Colonic mucosa (tissue), 4 donors: ENCODE data around the gene TPI1. TPM values are rescaled to one million over a fixed set of nuclear protein-coding genes. Genes with fewer than 3 reads are reported as not detected.
"Not testable (repeated sequence)": the region's sequence is repeated elsewhere in the genome, so short reads cannot be mapped to it uniquely, and the experiment has no call there.

Source experiments
- DNase-seq: peaks from one replicate; pipeline ENCODE4 v3.0.0-alpha.2; 2020
- H3K27ac ChIP-seq: fragments of 200-600 bp; one replicate; pipeline ENCODE4 v1.8.0; 2021
- H3K27me3 ChIP-seq: fragments of 200-600 bp; one replicate; pipeline ENCODE4 v1.8.0; 2021
- H3K36me3 ChIP-seq: fragments of 200-600 bp; one replicate; pipeline ENCODE4 v1.8.0; 2021
- H3K4me1 ChIP-seq: fragments of 200-600 bp; one replicate; pipeline ENCODE4 v1.8.0; 2021; ENCODE audit warnings: mild to moderate bottlenecking
- H3K4me3 ChIP-seq: fragments of 200-600 bp; one replicate; pipeline ENCODE4 v1.8.0; 2021
- H3K9ac ChIP-seq, 2 donors: one replicate each; pipeline ENCODE4 v1.7.0; 2013; ENCODE audit warnings: control low read depth in 2 of 2, low read depth in 2 of 2, low read length in 2 of 2
- H3K9me3 ChIP-seq: fragments of 200-600 bp; one replicate; pipeline ENCODE4 v1.8.0; 2021
- CTCF ChIP-seq: fragments of 200-600 bp; IDR thresholded peaks from one replicate; pipeline ENCODE4 v1.8.0; 2022; ENCODE audit warnings: antibody characterized with exemption, mild to moderate bottlenecking
- intact Hi-C: fragments of 100-400 bp; cut with DNase I; formaldehyde crosslinking; loops from one replicate; pipeline ENCODE4 v1.14.1; 2022
- total RNA-seq, 2 donors: library from RNA; stranded (reverse); fragmentation: NEBNext Ultra II Directional in 1 of 2; extraction: Animal tissue kit (Norgen Biotek cat#: 25700) in 1 of 2; gene quantifications; one replicate each; pipeline ENCODE4 v1.2.1, GENCODE V29; 2021
- donor health status: healthy.
- donor health status: DM: no; HTN: no; CAD: no.
- donor health status: DM: no; HTN: no; CAD: no.

The TPI1 gene
- total RNA-seq, 2 donors from 2014 or later = 1,097 to 1,106 TPM

- H3K27ac ChIP-seq = no peak overlapping the region
- DNase-seq = no peak
- no peaks in the 10 kb centered on the region for H3K9me3 ChIP-seq
- no peaks in the 10 kb centered on the region for H3K27me3 ChIP-seq
- no peak for TF ChIP-seq CTCF
- H3K4me3 ChIP-seq = no peak overlapping the region
- H3K9ac ChIP-seq = no peak overlapping the region
- no peaks in the 10 kb centered on the region for H3K4me1 ChIP-seq
- H3K36me3 ChIP-seq = no peaks in the 10 kb centered on the region
- intact Hi-C loops = no loop called here
Observed at GRCh38 chr12:6884539-6884938, 17.2 kb downstream of the TPI1 start.

GRCh38 chr12:6886206-6886999 is 19.1 kb downstream of the TPI1 start:
- H3K9me3 ChIP-seq, H3K36me3 ChIP-seq, H3K27ac ChIP-seq: not testable (repeated sequence)

GRCh38 chr12:6887460-6887859 is 20.1 kb downstream of the TPI1 start:
- Histone ChIP-seq H3K4me1 (no peaks in the 10 kb centered on the region), H3K27me3 (no peaks in the 10 kb centered on the region), H3K9ac (no peak overlapping the region), H3K36me3 (no peaks in the 10 kb centered on the region), H3K9me3 (no peaks in the 10 kb centered on the region), H3K27ac (no peak overlapping the region), H3K4me3 (no peak overlapping the region)
- no peak for TF ChIP-seq CTCF
- intact Hi-C loops = no loop called here
- peak; percentile 62 for DNase-seq

More at GRCh38 chr12:6886206-6886999, 19.1 kb downstream of the TPI1 start:
- H3K9ac ChIP-seq, H3K4me1 ChIP-seq, intact Hi-C loops, H3K27me3 ChIP-seq, H3K4me3 ChIP-seq, DNase-seq: not testable (repeated sequence)

GRCh38 chr12:6888360-6888759 is 21.0 kb downstream of the TPI1 start:
- no peak for DNase-seq
- no peak overlapping the region for H3K27ac ChIP-seq
- TF ChIP-seq CTCF = no peak
- no peak overlapping the region for H3K4me3 ChIP-seq
- no peak overlapping the region for H3K9ac ChIP-seq
- intact Hi-C loops = no loop called here
- H3K9me3 ChIP-seq = no peaks in the 10 kb centered on the region
- H3K27me3 ChIP-seq = no peaks in the 10 kb centered on the region
- H3K36me3 ChIP-seq = no peaks in the 10 kb centered on the region
- H3K4me1 ChIP-seq = no peaks in the 10 kb centered on the region

GRCh38 chr12:6888794-6889193 is 21.5 kb downstream of the TPI1 start:
- not testable (repeated sequence) for H3K27ac ChIP-seq, H3K27me3 ChIP-seq, H3K9ac ChIP-seq

DNA sequence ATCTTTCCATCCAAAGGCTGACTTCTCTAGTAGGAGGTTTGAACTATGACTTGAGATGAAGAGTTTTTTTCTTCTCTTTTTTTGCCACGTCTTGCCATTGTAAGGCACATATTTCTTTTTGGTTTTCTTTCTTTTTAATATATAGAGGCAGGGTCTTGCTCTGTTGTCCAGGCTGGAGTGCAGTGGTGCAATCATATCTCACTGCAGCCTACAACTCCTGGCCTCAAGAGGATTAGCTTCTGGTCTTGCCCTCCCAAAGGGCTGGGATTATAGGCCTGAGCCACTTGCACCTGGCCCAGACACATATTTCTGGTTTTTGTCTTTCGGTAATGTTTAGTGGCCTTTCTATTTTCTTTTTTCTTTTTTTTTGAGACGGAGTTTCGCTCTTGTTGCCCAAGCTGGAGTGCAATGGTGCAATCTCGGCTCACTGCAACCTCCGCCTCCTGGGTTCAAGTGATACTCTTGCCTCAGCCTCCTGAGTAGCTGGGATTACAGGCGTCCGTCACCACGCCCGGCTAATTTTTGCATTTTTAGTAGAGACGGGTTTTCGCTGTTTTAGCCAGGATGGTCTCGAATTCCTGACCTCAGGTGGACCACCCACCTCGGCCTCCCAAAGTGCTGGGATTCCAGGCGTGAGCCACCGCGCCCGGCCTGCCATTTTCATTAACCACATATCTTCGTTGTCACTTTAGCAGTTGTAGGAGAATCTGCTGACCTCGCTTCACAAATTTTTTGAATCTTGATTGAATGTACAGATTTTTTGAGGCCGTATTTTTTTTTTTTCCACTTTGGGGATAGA is 22.6 kb downstream of the TPI1 start:
- peak overlapping the region in 1 of 2 donors; percentile 80 for H3K9ac ChIP-seq
- H3K4me1 ChIP-seq, H3K27me3 ChIP-seq, H3K9me3 ChIP-seq, H3K36me3 ChIP-seq, H3K4me3 ChIP-seq, DNase-seq, intact Hi-C loops: not testable (repeated sequence)
- H3K27ac ChIP-seq = peak overlapping the region; percentile 71

More at GRCh38 chr12:6888794-6889193, 21.5 kb downstream of the TPI1 start:
- intact Hi-C loops, H3K9me3 ChIP-seq, H3K4me1 ChIP-seq, DNase-seq, H3K36me3 ChIP-seq, H3K4me3 ChIP-seq: not testable (repeated sequence)
